B cell (primary cell): ENCODE data around the gene DAO. TPM values are rescaled to one million over a fixed set of nuclear protein-coding genes. Genes with fewer than 3 reads are reported as not detected.

Experiments used
- ATAC-seq: fragments of 200-7000 bp; cut with Tn5 transposase; one replicate; pipeline ENCODE4 v1.10.0; 2021; ENCODE audit warnings: low read depth, mild to moderate bottlenecking, moderate number of reproducible peaks, moderate library complexity
- CTCF ChIA-PET: fragments of 350-600 bp; sonication (Branson Sonifier 250); formaldehyde crosslinking; loops from one replicate; lab custom pipeline; 2021; ENCODE audit warnings: antibody characterized with exemption, inconsistent platforms; lab: Charles Lee
- POLR2A ChIA-PET: fragments of 350-600 bp; sonication (Branson Sonifier 250); formaldehyde crosslinking; loops from one replicate; lab custom pipeline; 2021; ENCODE audit warnings: antibody characterized with exemption; lab: Charles Lee
- DNase-seq: peaks from one replicate; pipeline ENCODE4 v3.0.0; 2013
- H2AFZ ChIP-seq: 2 replicates; pipeline ENCODE4 v1.6.1; 2012; ENCODE audit warnings: mild to moderate bottlenecking, low read depth, low read length; ENCODE audit not compliant: insufficient read depth, poor library complexity, severe bottlenecking
- H3K27ac ChIP-seq, 2 donors: 1 replicate in 1 of 2; 2 replicates in 1 of 2; pipeline ENCODE4 v1.5.1; 2012 to 2013; ENCODE audit warnings: low read length in 2 of 2, mild to moderate bottlenecking in 2 of 2, moderate library complexity in 1 of 2
- H3K27me3 ChIP-seq, 4 experiments: fragments of 200-600 bp in 1 of 4; sonication (generic) in 1 of 4; replicated peaks in 1 of 4; 1 replicate in 2 of 4; 2 replicates in 2 of 4; pipeline versions ENCODE4 v1.6.1 to v1.7.0; 2013 to 2016; ENCODE audit warnings: low read length in 3 of 4, mild to moderate bottlenecking in 2 of 4, mixed read lengths in 1 of 4, moderate library complexity in 1 of 4; ENCODE audit not compliant: insufficient read depth in 4 of 4, control insufficient read depth in 3 of 4; ENCODE audit errors: control extremely low read depth in 1 of 4
- H3K36me3 ChIP-seq, 2 experiments: replicated peaks in 1 of 2; 1 replicate in 1 of 2; 2 replicates in 1 of 2; pipeline versions ENCODE4 v1.6.1 to v1.7.1; 2013; ENCODE audit warnings: low read length in 1 of 2; ENCODE audit not compliant: insufficient read depth in 2 of 2, control insufficient read depth in 1 of 2; ENCODE audit errors: control extremely low read depth in 1 of 2, extremely low read depth in 1 of 2
- H3K4me1 ChIP-seq, 2 donors: fragments of 200-600 bp in 1 of 2; sonication (generic) in 1 of 2; 1 replicate in 1 of 2; 2 replicates in 1 of 2; pipeline versions ENCODE4 v1.5.1 to v1.6.1; 2013 to 2017; ENCODE audit warnings: low read length in 2 of 2; ENCODE audit not compliant: control insufficient read depth in 2 of 2, insufficient read depth in 2 of 2
- H3K4me2 ChIP-seq: replicated peaks from 2 replicates; pipeline ENCODE3; 2012; ENCODE audit warnings: mild to moderate bottlenecking, low read depth, low read length; ENCODE audit not compliant: poor library complexity, severe bottlenecking
- H3K4me3 ChIP-seq, 5 experiments: fragments of 200-600 bp in 1 of 5; sonication (generic) in 1 of 5; 1 replicate in 3 of 5; 2 replicates in 2 of 5; pipeline versions ENCODE4 v1.5.1 to v1.7.0; 2011 to 2016; ENCODE audit warnings: low read length in 4 of 5, mild to moderate bottlenecking in 4 of 5, low read depth in 2 of 5, control low read depth in 1 of 5, moderate library complexity in 1 of 5; ENCODE audit not compliant: insufficient read depth in 1 of 5; ENCODE audit errors: control extremely low read depth in 1 of 5, extremely low read depth in 1 of 5
- H3K79me2 ChIP-seq: fragments of 200-600 bp; sonication (generic); one replicate; pipeline ENCODE4 v1.6.0; 2016; ENCODE audit warnings: low read length; ENCODE audit not compliant: control insufficient read depth, insufficient read depth
- H3K9ac ChIP-seq: fragments of 200-600 bp; sonication (generic); 2 replicates; pipeline ENCODE4 v1.6.1; 2017; ENCODE audit warnings: mild to moderate bottlenecking, low read length, moderate library complexity
- H3K9me3 ChIP-seq, 3 donors: one replicate each; pipeline versions ENCODE4 v1.6.1 to v1.7.1; 2013; ENCODE audit warnings: low read length in 2 of 3; ENCODE audit not compliant: control insufficient read depth in 2 of 3, insufficient read depth in 1 of 3; ENCODE audit errors: control extremely low read depth in 1 of 3
- H4K20me1 ChIP-seq: 2 replicates; pipeline ENCODE4 v1.6.0; 2012; ENCODE audit warnings: mild to moderate bottlenecking, low read length; ENCODE audit not compliant: insufficient read depth, control insufficient read depth, poor library complexity, severe bottlenecking
- H3K27ac Mint-ChIP-seq: one replicate; pipeline ENCODE4 v1.8.0; 2021; ENCODE audit warnings: mixed read lengths
- H3K27me3 Mint-ChIP-seq: one replicate; pipeline ENCODE4 v1.8.0; 2021; ENCODE audit warnings: mixed read lengths
- H3K4me1 Mint-ChIP-seq: one replicate; pipeline ENCODE4 v1.8.0; 2021; ENCODE audit warnings: mixed read lengths
- H3K4me3 Mint-ChIP-seq: one replicate; pipeline ENCODE4 v1.8.0; 2021; ENCODE audit warnings: mixed read lengths
- H3K9me3 Mint-ChIP-seq: one replicate; pipeline ENCODE4 v1.8.0; 2022; ENCODE audit warnings: mixed read lengths; ENCODE audit not compliant: insufficient read depth
- CTCF ChIP-seq: fragments of 200-600 bp; IDR thresholded peaks from one replicate; pipeline ENCODE4 v1.8.0; 2022; ENCODE audit warnings: antibody characterized with exemption, mild to moderate bottlenecking
- EZH2 ChIP-seq: IDR thresholded peaks from 2 replicates; pipeline ENCODE4 v1.6.1; 2012; ENCODE audit warnings: borderline replicate concordance, low read depth, mild to moderate bottlenecking, moderate library complexity, low read length; ENCODE audit not compliant: insufficient read depth, poor library complexity, severe bottlenecking
- WGBS: methylation state at CpG from one replicate; pipeline ENCODE4 v1.1.5; 2013; ENCODE audit warnings: missing lambda C conversion rate; ENCODE audit not compliant: insufficient coverage; 5-methylcytosine and 5-hydroxymethylcytosine counted together
- intact Hi-C: fragments of 100-400 bp; cut with micrococcal nuclease; formaldehyde crosslinking; loops from one replicate; pipeline ENCODE4 v1.10.0; 2022
- polyA plus RNA-seq: library from polyadenylated mRNA; depleted of rRNA; stranded (reverse); fragments of >200 nt; gene quantifications from 2 replicates; pipeline ENCODE4 v1.2.3, GENCODE V29; 2012
- total RNA-seq, 2 donors: library from RNA; stranded (reverse); fragments of 120-200 nt in 1 of 2; gene quantifications; 1 replicate in 1 of 2; 2 replicates in 1 of 2; pipeline versions ENCODE4 v1.2.3 to v1.2.4, GENCODE V29; 2013 to 2022

Gene DAO
- total and polyA plus RNA-seq, 2 donors (not counting 1 experiment from before 2014, with no cell fraction given) = not detected

DNA sequence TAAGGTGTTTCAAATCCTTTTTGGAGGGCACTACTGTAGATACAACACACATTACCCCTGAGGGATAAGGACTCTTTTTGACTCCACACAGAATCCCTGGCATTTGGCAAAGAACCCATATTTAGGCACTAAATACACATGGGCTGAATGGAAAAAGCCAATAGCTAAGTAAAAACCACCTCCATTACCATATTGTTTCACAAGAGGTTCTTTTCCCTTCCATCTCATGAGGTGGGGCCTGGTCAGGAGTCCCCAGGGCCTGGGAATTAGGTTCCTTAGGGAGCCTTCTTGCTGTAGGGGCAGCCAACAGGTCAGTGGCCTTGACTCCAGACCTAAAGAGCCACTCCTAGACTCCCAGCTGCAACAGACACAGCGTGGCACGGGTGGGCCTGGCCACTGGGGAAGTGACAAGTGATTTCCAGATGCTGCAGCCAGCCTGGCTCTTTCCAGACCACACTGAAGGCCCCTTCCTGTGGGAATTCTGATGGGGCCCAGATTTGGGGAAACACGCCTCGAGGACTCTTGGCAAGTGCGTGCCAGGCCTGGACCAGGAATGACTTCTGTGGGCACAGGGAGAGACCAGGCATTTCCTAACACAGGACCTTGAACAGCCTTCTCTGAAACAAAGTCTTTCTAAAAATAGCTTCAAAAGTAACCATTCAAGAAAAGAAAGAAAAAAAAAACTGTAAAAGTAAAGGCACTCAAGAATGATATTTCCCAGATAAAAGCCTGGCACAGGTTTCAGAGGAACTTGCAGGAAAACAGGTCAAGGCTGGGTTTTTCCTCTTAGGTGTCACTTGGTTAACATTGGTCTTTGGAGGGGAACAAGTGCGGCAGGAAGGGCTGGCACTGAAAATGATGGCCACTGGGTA lies 40.6 kb upstream of the DAO start:
- ChIA-PET CTCF (no interaction called here), POLR2A (interaction anchor here (0.5 to 1.2 kb wide), 3 partner anchors 18 to 198 kb away, joined by 3 to 7 read pairs (median 4); partner anchors contain the start of gene SSH1)
- Mint-ChIP-seq H3K4me1 (peaks cover 13% of the 10 kb centered on the region), H3K9me3 (no peaks in the 10 kb centered on the region), H3K4me3 (no peak overlapping the region), H3K27me3 (no peaks in the 10 kb centered on the region), H3K27ac (peak overlapping the region; percentile 37)
- TF ChIP-seq EZH2 (no peak), CTCF (no peak)
- H3K9ac ChIP-seq = no peak overlapping the region
- ATAC-seq = no peak
- H3K36me3 ChIP-seq = peaks cover 0 to 17% of the 10 kb centered on the region in 2 experiments
- H3K27ac ChIP-seq = no peak overlapping the region
- intact Hi-C loops = no loop called here
- H3K79me2 ChIP-seq = peaks cover 15% of the 10 kb centered on the region
- H4K20me1 ChIP-seq = peaks cover 3% of the 10 kb centered on the region
- H3K4me2 ChIP-seq = no peak overlapping the region
- H3K9me3 ChIP-seq = no peaks in the 10 kb centered on the region
- no peak overlapping the region for H2AFZ ChIP-seq
- no peak for DNase-seq
- H3K27me3 ChIP-seq = no peaks in the 10 kb centered on the region
- H3K4me3 ChIP-seq = no peak overlapping the region
- H3K4me1 ChIP-seq = peaks cover 9 to 10% of the 10 kb centered on the region in 2 donors
- WGBS = 68% methylated on average over 6 of the region's 6 CpGs

- ATAC-seq = no peak
- POLR2A ChIA-PET = interaction anchor here (1.0 kb wide), 1 partner anchor 199 kb away, joined by 7 read pairs; no protein-coding TSS in a partner anchor
- 90% methylated on average over 10 of the region's 10 CpGs for WGBS
- no peak overlapping the region for H3K4me2 ChIP-seq
- no peak overlapping the region for H3K4me3 ChIP-seq
- Mint-ChIP-seq H3K27me3 (no peaks in the 10 kb centered on the region), H3K27ac (no peak overlapping the region), H3K9me3 (no peaks in the 10 kb centered on the region), H3K4me1 (peaks cover 13% of the 10 kb centered on the region), H3K4me3 (no peak overlapping the region)
- H3K27ac ChIP-seq = no peak overlapping the region
- H3K9ac ChIP-seq = no peak overlapping the region
- peaks cover 10% of the 10 kb centered on the region for H3K79me2 ChIP-seq
- CTCF ChIA-PET = interaction anchor here (0.6 kb wide), 1 partner anchor 350 kb away, joined by 3 read pairs; no protein-coding TSS in a partner anchor
- H3K36me3 ChIP-seq = peaks cover 0 to 15% of the 10 kb centered on the region in 2 experiments
- H3K27me3 ChIP-seq = no peaks in the 10 kb centered on the region
- H4K20me1 ChIP-seq = peaks cover 3% of the 10 kb centered on the region
- H3K4me1 ChIP-seq = peaks cover 9 to 10% of the 10 kb centered on the region in 2 donors
- TF ChIP-seq CTCF = no peak
- TF ChIP-seq EZH2 = no peak
- H2AFZ ChIP-seq = no peak overlapping the region
- intact Hi-C loops = no loop called here
- DNase-seq = no peak
- no peaks in the 10 kb centered on the region for H3K9me3 ChIP-seq
Observed at GRCh38 chr12:108839890-108840230, 40.0 kb upstream of the DAO start.
